Activated CD4-positive, alpha-beta T cell treated with anti-CD3 and anti-CD28 coated beads, Interleukin-2, amount 50 U/mL, for 1 hour (primary cell): Measurements from ENCODE around the gene ATP1B3.
"Not testable (repeated sequence)": the region's sequence is repeated elsewhere in the genome, so short reads cannot be mapped to it uniquely, and the experiment has no call there.

Experiments used
- DNase-seq: peaks from one replicate; pipeline ENCODE4 v3.0.0-alpha.2; 2020

ATP1B3 gene

DNA sequence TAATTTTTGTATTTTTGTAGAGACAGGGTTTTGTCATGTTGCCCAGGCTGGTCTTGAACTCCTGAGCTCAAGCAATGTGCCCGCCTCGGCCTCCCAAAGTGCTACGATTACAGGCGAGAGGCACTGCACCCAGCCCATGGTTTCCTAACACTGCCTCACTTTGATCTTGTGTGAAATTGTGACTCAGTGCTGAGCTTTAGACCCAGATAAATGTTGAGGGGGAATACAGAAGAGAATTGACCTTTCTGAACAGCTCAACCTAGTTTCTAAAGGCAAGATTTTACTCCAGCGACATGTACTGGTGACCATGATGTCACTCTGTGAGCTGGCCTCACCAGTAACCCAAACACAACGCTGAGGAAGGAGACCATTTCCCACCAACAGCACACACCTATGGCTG, 73.5 kb downstream of the ATP1B3 start:
- no peak for DNase-seq

DNA sequence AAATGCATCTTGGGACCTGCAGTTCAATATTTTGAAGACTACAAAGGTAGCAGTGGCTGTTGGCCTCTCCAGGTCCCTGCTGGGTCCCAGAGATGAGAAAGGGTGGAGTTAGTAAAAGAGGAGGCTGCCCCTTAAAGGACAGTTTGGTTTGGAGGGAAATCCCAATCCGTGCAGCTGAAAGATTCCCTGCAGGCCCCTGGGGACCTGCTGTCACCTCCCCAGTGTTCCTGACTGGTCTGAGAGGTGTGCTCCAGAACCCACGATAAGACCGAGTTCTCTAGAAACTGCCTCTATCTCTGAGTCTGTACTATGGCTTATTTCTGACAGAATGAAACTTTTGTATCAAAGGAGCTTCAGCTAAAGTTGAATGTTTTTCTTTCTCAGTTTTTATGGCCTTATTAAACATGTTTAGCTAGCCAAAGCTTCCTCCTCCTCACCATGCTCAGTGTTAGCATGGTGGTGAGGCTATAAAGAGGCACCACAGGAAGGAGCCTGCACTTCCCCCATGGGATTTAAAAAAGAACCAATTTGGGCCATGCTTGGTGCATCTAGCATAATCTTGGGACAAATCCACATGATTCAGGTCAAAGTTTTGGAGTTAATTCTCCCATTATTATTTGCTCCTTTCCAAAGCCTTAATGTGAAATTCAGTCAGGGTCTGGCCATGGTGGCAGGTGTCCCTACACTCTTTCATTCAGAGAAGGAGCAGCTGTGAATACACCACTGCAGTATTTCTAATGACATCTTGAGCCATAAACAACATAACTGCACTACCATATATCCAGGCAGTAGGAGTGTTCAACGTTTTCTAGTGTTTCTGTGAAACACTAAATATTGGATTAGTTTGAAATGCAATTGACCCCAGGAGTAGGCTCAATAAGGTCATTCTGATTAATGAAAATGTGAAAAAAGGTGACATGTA, 74.4 kb downstream of the ATP1B3 start:
- no peak for DNase-seq

DNA sequence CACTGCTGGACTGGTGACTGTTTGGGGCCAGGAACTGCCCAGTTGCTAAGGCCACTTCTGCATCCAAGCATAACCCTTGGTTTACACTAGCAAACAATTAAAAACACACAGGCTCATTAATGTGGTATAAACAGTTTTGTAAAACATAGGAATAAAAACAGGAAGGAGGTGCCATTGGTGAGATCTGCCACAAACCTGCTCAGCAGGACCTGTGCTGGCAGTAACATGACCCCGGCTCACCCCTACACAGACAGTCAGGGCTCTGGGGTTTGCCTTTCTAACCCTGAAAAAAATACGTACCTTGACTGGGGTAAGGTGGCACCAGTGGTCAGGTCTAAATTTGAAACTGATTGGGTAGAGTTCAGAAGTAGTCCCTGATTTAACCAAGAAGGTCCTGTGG, 76.2 kb downstream of the ATP1B3 start:
- no peak for DNase-seq

DNA sequence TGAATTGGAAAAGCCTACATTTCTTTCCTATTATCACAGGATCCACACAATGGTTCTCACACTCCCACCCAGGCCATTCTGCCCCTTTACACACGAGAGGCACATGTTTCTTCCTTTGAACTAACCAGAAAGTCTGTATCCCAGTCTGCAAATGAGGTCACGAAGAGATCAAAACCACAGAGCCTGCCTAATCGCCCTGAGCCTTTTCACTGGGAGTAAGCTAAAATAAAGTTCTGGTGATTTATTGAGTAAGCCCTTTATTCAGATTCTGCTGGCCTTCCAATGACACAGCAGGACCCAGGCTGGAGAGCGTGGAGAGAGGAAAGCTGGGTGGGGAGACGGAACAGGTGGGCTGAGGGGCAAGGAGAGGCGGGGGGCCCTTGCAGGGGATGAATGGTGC, 78.7 kb downstream of the ATP1B3 start:
- no peak for DNase-seq

DNA sequence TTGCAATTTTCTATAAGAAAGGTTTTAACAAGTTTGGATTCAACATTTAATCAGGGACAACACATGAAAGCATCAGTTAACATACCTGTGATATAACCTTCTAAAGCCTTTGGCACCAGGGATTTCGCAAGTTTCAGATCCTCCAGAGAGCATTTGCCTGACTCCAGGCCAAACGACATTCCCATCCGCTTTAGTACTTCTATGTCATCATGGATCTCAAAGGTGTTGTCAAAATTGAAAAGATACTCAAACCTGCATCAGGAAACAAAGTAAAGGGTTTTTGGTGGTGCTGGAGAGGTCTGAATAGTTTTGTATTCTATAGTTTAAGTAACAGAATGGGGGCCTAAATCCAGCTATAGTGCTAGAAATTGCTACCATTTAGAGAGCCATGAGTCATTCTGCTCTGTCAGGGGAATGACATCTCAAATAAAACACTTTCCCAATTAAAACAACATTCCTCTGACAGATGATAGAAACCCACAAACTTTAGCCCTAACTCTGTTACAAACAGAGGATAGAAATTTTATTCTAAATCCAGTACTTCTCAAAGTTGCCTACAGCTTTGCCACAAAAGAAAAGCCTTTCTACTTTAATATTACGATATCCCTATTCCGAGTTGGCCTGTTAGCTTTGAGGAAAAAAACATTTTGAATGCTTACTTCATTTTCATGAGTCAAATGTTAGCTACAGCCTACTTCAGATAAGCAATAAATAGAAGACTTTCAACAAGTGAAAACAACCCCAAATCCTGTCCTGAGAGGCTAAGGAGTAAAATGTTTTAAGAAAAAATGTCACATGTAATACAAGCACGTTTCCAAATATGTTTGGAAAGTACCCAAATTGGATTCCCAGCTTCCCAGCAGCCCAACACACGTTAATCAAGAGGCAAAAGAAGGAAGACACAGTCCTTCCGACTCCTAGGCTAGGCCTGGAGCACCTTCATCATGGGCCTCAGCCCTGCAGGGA, 83.4 kb downstream of the ATP1B3 start:
- DNase-seq = no peak

DNA sequence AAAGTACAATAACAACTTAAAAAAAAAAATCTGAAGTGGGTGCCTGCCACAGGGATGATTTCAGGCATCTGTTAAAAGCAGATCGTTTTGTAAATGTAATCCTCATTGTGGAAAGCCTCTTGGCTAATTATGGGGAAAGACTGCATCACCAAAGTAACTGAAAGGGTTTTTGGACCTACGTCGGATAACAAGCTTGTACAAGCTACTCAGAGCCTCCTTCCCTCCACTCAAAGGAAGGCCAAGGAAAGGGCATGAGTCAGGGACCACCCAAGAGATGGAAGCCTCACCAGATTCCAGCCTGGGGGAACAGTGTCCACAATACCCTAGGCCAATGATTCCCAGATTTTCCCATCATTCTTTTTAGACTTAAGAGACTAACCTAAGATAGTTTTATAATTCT, 84.3 kb downstream of the ATP1B3 start:
- DNase-seq = no peak

DNA sequence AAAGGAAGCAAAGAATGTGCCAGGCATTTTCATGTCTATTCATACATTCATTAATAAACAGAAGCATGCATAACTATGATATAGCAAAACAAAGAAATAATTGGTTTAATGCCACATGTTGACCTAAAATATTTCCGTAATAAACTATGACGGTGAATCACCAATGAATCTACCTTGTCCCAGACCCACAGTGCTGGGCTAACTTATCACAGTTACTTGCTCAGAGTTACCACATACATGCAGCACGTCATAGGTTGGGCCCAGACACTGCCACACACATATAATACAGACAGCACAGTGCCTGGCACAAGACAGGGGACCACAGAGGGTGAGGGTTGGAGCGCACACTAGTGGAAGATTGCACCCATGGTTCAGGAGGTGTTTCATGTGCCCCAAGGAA, 86.9 kb downstream of the ATP1B3 start:
- DNase-seq = no peak

DNA sequence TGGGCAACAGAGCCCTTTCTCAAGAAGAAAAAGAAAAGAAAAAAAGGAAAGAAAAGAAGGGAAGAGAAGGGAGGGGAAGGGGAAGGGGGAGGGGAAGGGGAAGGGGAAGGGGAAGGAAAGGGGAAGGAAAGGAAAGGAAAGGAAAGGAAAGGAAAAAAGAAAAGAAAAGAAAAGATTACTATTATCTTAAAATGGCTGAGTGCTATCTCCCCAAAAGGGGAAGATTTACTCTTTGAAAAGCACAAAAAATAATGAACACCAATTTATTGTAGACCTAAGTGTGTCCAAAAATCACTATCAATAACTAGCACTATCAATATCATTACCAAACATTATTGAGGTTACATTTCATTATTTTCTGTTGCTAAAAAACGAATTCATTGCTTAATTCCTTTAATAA, 89.0 kb downstream of the ATP1B3 start:
- DNase-seq = no peak

DNA sequence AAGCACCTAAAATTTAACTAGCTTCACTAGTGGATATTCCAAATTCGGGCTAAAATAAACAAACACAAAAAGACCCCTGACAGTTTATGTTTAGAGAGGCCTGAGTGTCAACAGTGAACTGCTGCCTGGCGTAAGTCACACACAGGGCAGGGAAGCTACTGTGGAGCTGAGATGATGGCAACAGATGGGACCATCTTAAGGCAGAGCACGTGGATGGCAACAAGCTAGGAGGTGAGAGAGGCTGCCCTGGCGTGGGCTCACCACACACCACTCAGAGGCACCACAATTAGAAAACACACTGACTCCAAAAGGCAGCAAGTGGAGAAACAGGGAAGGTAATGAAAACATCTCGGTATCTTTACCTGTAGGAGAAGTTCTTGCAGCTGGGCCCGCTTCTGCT, 93.3 kb downstream of the ATP1B3 start:
- no peak for DNase-seq

DNA sequence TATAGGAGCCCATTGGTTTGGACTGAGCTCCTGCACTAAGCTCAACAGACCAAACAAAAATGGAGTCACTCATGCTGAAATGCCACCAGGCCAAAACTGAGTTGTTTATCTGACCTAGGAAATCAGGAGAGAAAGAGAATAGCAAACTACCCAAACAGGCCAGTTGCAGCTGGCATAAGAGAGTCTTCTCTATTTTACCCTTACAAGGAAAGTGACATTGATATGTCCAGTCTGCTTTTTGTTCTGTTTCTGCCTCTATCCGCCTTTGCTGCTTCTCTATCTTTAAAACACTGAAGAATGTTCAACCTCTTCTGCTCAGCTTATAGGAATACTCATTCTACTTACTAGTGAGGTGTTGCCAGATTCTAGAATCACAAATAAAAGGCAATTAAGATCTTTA, 95.1 kb downstream of the ATP1B3 start:
- DNase-seq = no peak

DNA sequence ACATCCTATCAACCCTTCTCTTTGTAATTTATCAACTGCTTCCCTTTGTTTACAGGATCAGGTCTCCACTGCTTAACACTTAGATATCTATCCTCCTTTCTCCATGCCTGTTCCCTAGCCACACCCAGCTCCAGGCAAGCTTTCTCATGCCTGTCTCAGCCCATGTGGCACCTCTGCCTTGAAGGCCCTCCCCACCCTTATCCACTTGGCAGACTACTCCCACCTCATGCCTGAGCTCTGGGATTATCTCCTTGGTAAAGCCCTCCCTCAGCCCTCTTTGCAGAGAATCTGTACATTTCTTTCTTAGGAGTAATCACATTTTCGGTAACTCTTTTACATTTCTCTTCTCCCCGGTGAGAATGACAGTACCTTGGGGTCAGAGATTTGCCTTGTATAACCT, 96.0 kb downstream of the ATP1B3 start:
- no peak for DNase-seq

DNA sequence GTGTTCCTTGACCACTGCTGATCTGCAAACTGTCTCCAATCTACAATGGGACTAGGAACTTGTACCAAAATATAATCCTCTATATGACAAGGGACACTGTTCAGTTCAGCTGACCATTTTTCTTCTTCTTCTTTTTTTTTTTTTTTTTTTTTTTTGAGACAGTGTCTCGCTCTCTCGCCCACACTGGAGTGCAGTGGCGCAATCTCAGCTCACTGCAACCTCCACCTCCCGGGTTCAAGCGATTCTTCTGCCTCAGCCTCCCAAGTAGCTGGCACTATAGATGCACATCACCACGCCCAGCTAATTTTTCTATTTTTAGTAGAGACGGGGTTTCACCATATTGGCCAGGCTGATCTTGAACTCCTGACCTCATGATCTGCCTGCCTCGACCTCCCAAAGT, 98.3 kb downstream of the ATP1B3 start:
- not testable (repeated sequence) for DNase-seq
